ENCODE measurements around the gene SRXN1.
A peak's percentile ranks its signal among the peaks of the same experiment; 100 is the strongest.
"Not testable (repeated sequence)": the region's sequence is repeated elsewhere in the genome, so short reads cannot be mapped to it uniquely, and the experiment has no call there.

The SRXN1 gene

DNA sequence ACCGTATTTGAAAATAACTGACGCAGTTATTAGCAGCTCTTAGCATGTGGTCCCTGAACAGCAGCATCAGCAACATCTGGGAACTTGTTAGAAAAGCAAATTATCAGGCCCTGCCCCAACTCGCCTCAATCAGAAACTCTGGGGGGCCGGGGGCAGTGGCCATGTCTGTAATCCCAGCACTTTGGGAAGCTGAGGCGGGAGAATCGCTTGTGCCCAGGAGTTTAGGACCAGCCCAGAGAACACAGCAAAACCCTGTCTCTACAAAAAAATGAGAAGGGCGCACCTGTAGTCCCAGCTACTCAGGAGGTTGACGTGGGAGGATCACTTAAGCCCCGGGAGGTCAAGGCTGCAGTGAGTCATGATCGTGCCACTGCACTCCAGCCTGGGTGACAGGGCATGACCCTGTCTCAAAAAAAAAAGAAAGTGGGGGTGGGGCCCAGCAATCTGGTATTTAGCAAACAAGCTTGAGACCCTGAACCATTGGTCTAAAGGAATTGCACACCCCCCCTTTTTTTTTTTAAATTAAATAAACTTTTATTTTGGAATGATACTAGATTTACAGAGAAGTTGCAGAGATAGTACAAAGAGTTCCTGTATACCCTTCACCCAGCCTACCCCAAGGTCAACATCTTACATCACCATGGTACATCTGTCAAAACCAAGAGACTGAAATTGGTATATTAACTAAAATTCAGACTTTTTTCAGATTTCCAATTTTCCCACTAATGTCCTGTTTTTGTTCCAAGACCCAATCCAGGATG, 6.7 kb downstream of the SRXN1 start:
- H3K9ac ChIP-seq, result no peak overlapping the region
- no peak for TF ChIP-seq Cebpa-rat (IDR thresholded peaks at IDR 0.05)
- peaks cover 21% of the 10 kb centered on the region for H3K36me3 ChIP-seq
- H3K27me3 ChIP-seq, result peaks cover 13% of the 10 kb centered on the region; the same call in 1 of the 2 replicates
- peaks cover 15% of the 10 kb centered on the region for H3K4me1 ChIP-seq
- no peak overlapping the region for H3K4me3 ChIP-seq
- H4K20me1 ChIP-seq, result no peaks in the 10 kb centered on the region
- H3K27ac ChIP-seq, result no peak overlapping the region
- 0 out of 2 replicates have a peak overlapping the region, but pooled peaks have one; percentile 8 for H3K4me2 ChIP-seq
- no peaks in the 10 kb centered on the region for H3K9me3 ChIP-seq

DNA sequence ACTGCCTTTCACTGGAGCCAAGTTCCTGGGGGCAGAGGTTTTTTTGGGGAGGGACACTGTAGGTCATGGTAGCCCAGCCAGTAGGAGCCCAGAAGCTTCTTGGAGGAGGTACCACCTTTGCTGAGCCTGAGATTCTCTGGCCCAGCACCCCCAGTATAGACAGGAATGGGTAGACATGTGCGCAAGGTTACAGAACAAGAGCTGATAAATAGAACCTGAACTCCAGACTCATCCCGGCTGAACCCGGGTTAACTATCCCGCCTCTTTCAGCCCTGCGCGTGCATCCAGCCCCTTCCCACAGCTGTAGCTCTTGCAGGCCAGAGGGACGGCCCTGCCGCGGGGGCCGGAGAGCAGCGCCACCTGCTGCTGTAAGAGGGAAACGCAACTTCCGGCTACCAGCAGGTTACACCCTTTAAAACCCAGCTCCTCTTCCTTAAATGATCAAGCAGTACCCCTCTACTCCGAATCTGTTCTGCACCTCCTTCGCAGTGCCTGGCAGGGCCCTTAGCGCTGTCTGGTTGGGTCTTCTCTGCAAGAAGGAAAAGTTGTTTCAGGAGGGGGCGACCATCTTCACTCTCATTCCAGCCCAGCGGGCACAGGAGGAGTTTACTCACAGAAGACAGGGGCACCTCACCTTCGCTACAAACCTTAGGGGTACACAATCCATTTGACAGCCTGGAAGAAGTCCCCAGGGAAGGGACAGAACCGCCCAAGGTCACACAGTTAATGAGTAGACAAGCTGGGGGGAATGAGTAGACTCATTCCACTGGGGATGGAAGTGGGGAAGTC, 7.5 kb downstream of the SRXN1 start:
- H3K9ac ChIP-seq, result no peak overlapping the region
- H3K36me3 ChIP-seq, result peaks cover 21% of the 10 kb centered on the region
- no peaks in the 10 kb centered on the region for H3K9me3 ChIP-seq
- H3K4me2 ChIP-seq, result 0 out of 2 replicates have a peak overlapping the region, but pooled peaks have one; percentile 8
- peaks cover 13% of the 10 kb centered on the region; the same call in 1 of the 2 replicates for H3K27me3 ChIP-seq
- H4K20me1 ChIP-seq, result no peaks in the 10 kb centered on the region
- TF ChIP-seq Cebpa-rat (IDR thresholded peaks at IDR 0.05), result no peak
- H3K4me1 ChIP-seq, result peaks cover 15% of the 10 kb centered on the region
- H3K4me3 ChIP-seq, result no peak overlapping the region
- H3K27ac ChIP-seq, result no peak overlapping the region

DNA sequence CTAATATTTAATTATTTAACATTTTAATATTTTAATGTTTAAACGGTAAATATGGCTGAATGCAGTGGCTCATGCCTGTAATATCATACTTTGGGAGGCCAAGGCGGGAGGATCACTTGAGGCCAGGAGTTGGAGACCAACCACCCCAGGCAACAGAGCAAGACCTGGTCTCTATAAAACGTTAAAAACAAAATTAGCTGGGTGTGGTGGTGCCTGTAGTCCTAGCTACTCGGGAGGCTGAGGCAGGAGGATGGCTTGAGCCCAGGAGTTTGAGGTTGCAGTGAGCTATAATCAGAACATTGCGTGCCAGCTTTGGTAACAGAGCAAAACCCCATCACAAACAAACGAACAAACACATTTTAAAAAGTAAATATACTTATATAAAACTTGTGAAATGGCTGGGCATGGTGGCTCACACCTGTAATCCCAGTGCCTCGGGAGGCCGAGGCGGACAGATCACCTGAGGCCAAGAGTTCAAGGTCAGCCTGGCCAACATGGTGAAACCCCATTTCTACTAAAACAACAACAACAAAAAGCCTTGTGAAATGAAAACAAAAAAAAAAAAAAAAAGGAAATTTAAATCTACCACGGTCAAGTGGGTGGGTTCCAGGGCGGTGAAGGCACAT, 8.2 kb downstream of the SRXN1 start:
- TF ChIP-seq Cebpa-rat (IDR thresholded peaks at IDR 0.05), result no peak
- Histone ChIP-seq H4K20me1 (no peaks in the 10 kb centered on the region), H3K27me3 (peaks cover 13% of the 10 kb centered on the region; the same call in 1 of the 2 replicates), H3K27ac (no peak overlapping the region), H3K9me3 (no peaks in the 10 kb centered on the region), H3K9ac (no peak overlapping the region), H3K4me2 (no peak overlapping the region), H3K4me1 (peaks cover 15% of the 10 kb centered on the region), H3K36me3 (peaks cover 21% of the 10 kb centered on the region), H3K4me3 (no peak overlapping the region)

DNA sequence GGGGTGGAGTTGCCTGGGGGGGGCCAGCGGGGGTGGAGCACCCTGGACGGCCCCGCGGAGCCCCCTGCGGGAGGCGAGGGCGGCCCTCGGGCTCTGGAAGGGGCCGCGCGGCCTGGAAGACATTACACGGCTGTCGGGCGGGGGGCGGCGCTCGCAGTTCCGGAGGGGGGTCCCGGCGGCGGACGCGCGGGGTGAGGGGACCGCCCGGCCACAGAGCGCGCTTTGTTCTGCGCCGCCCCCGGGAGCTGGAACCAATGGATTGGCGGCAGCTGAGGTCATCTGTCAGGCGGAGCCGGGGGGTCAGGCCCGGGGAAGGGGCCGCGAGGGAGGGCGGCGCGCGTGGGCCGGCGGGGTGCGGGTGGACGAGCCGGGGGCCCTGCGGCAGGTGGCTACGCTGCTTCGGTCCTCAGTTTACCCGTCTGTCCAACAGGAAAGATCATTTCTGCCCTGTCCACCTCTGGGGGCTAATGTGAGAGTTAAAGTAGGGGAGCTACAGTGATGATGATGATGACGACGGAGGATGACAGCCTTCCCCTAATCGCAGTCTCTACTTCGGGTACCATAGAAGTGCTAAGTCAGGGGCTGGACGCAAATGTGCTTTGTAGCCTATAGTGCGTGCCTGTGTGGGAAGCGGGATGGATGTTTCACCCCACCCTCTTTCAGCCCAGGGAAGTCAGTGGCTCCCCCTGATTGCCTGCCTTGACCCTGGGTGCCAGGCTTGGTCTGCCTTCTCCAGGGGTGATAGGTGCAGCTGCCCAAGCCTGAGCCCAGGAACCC, 10.4 kb downstream of the SRXN1 start:
- no peak overlapping the region for H3K27ac ChIP-seq
- no peak overlapping the region for H3K4me3 ChIP-seq
- H4K20me1 ChIP-seq, result no peaks in the 10 kb centered on the region
- H3K9me3 ChIP-seq, result no peaks in the 10 kb centered on the region
- H3K9ac ChIP-seq, result no peak overlapping the region
- TF ChIP-seq Cebpa-rat (IDR thresholded peaks at IDR 0.05), result no peak
- H3K36me3 ChIP-seq, result peaks cover 9% of the 10 kb centered on the region
- peaks cover 13% of the 10 kb centered on the region; the same call in 1 of the 2 replicates for H3K27me3 ChIP-seq
- H3K4me1 ChIP-seq, result peaks cover 15% of the 10 kb centered on the region
- no peak overlapping the region for H3K4me2 ChIP-seq

DNA sequence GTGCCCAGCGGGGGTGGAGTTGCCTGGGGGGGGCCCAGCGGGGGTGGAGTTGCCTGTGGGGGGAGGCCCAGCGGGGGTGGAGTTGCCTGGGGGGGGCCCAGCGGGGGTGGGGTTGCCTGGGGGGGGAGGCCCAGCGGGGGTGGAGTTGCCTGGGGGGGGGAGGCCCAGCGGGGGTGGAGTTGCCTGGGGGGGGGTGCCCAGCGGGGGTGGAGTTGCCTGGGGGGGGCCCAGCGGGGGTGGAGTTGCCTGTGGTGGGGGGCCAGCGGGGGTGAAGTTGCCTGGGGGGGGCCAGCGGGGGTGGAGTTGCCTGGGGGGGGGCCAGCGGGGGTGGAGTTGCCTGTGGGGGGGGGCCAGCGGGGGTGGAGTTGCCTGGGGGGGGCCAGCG, 11.0 kb downstream of the SRXN1 start:
- peaks cover 15% of the 10 kb centered on the region for H3K4me1 ChIP-seq
- H3K27ac ChIP-seq, result not testable (repeated sequence)

DNA sequence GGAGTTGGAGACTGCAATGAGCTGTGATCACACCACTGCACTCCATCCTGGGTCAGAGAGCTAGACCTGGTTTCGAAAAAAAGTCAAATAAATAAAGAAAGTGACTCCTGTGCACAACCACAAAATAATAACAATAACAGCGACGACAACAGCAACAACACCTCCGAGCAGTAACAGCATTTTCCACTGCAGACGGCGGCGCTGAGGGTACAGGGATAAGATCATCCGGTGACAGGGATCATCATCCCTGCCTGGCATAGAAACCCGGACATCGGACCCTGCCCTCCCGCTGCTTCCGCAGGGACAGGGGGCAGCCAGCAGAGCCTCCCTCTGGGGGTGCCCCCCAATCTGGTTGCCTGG, 11.5 kb downstream of the SRXN1 start:
- no peak overlapping the region for H3K27ac ChIP-seq
- H3K4me2 ChIP-seq, result no peak overlapping the region
- no peak overlapping the region for H3K4me3 ChIP-seq
- H3K9ac ChIP-seq, result no peak overlapping the region
- peaks cover 13% of the 10 kb centered on the region for H3K4me1 ChIP-seq
- no peaks in the 10 kb centered on the region for H3K9me3 ChIP-seq
- no peak for TF ChIP-seq Cebpa-rat (IDR thresholded peaks at IDR 0.05)
- H3K27me3 ChIP-seq, result peaks cover 13% of the 10 kb centered on the region; the same call in 1 of the 2 replicates
- no peaks in the 10 kb centered on the region for H3K36me3 ChIP-seq
- no peaks in the 10 kb centered on the region for H4K20me1 ChIP-seq

More for the DNA sequence above, 11.0 kb downstream of the SRXN1 start:
- H3K9me3 ChIP-seq, H4K20me1 ChIP-seq, H3K4me2 ChIP-seq, H3K36me3 ChIP-seq, H3K9ac ChIP-seq, H3K4me3 ChIP-seq: not testable (repeated sequence)
- peaks cover 13% of the 10 kb centered on the region; the same call in 1 of the 2 replicates for H3K27me3 ChIP-seq

DNA sequence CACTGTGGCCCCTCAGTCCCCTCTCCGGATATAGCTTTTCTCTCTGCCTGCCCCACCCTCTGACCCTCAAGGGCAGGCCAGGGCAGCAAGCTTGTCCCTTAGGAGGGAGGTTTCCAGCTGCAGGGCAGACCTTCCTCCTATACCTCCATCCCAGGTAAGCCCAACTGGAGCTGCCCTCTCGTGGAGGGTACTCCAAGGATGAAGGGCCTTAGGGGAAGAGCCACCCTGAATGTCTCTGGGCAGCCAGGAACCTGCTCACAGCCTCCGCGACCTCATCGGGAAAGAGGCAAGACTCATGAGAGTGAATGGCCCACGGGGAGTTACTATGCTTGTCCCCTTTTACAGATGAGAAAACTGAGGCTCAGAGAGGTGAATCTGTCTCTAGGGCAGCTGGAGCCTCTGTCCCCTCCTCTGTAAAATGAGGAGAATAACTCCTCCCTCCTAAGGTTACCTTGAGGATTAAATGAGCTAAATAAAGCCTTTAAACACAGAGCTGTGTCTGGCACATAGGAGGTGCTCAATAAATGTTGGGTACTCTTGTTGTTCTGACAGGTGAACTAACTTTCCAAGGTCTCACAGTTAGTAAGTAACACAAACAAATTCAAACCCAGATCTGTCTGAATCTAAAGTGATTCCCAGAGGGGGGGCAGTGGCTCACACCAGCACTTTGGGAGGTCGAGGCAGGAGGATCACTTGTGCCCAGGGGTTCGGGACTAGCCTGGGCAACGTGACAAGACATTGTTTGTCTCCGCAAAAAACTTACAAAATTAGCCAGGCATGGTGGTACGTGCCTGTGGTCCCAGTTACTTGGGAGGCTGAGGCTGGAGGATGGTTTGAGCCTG, 12.1 kb downstream of the SRXN1 start:
- Histone ChIP-seq H3K4me2 (no peak overlapping the region), H3K36me3 (no peaks in the 10 kb centered on the region)
- no peak for TF ChIP-seq Cebpa-rat (IDR thresholded peaks at IDR 0.05)

DNA sequence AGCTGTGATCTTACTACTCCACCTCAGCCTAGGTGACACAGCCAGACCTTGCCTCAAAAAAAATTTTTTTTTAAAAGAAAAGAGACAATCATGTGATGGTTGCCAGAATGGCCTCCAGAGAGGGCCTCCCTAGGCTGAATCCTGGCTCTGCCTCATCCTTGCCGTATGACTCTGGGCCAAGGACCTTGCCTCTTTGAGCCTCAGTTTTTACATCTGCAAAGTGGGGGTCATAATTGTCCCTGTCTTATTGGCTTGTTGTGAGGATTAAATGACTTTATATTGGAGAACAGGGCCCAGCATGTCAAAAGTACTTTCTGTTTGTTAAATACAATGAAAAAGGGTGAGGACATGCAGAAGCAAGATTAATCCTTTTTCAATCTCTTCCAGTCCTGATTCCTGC, 14.4 kb downstream of the SRXN1 start:
- Histone ChIP-seq H3K36me3 (no peaks in the 10 kb centered on the region), H3K27ac (no peak overlapping the region), H3K4me2 (no peak overlapping the region), H3K27me3 (peaks cover 13% of the 10 kb centered on the region; the same call in 1 of the 2 replicates), H3K4me3 (no peak overlapping the region), H3K9me3 (no peaks in the 10 kb centered on the region), H3K4me1 (no peaks in the 10 kb centered on the region), H3K9ac (no peak overlapping the region), H4K20me1 (no peaks in the 10 kb centered on the region)
- TF ChIP-seq Cebpa-rat (IDR thresholded peaks at IDR 0.05), result no peak

More for the DNA sequence above, 12.1 kb downstream of the SRXN1 start:
- Histone ChIP-seq H3K27ac (no peak overlapping the region), H3K9ac (no peak overlapping the region), H3K4me3 (no peak overlapping the region), H3K9me3 (no peaks in the 10 kb centered on the region), H4K20me1 (no peaks in the 10 kb centered on the region), H3K27me3 (peaks cover 13% of the 10 kb centered on the region; the same call in 1 of the 2 replicates), H3K4me1 (peaks cover 7% of the 10 kb centered on the region)

Measured in BLaER1 (cell line).